HG02642 (cell line): ENCODE measurements around the gene TRRAP.

Experiments used
- ATAC-seq: cut with Tn5 transposase; IDR thresholded peaks from one replicate; pipeline ENCODE4 v1.9.1; 2021; ENCODE audit warnings: mild to moderate bottlenecking; ENCODE audit not compliant: unreplicated experiment, poor library complexity

Gene TRRAP

GRCh38 chr7:99019523-99020412, 141.4 kb downstream of the TRRAP start:
- ATAC-seq: no peak

DNA sequence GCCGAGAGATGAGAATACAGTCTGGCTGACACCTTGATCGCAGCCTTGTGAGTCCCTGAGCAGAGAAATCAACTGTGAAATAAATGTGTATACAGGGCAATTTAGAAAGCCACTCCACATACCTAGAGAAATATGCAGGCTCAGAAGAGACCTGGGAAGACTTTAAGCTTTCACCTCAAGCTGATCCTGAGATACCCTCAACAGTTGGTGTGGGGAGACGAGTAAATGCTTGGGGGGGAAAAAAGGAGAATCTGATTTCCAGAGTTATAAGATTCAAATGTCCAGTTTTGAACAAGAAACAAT, 142.0 kb downstream of the TRRAP start:
- ATAC-seq: no peak

- ATAC-seq: no peak
Measured at GRCh38 chr7:99021941-99022560, 143.7 kb downstream of the TRRAP start.

- no peak for ATAC-seq
Measured at GRCh38 chr7:99024066-99024465, 145.7 kb downstream of the TRRAP start.

- no peak for ATAC-seq
Measured at GRCh38 chr7:99027241-99027640, 148.9 kb downstream of the TRRAP start.

DNA sequence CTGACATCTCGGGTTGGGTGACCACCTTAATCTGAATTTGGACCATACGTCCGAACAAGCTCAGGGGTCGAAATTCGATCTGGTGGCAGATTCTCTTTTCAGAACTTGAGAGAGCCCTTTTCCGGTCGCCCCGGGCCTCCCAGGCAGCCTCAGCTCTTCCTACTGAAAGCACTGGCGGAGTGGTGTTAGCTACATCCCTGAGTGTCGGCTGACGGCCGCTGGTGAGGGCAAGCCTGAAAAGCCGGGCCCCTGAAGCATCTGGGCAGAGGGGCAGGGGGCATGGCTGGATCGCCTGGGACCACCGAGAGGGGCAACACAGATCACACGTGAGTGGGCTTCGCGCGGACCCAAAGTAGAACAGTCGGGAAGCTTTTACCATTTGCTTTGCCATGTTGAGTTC, 149.5 kb downstream of the TRRAP start:
- no peak for ATAC-seq

- ATAC-seq: no peak
Measured at GRCh38 chr7:99028261-99028973, 150.1 kb downstream of the TRRAP start.

DNA sequence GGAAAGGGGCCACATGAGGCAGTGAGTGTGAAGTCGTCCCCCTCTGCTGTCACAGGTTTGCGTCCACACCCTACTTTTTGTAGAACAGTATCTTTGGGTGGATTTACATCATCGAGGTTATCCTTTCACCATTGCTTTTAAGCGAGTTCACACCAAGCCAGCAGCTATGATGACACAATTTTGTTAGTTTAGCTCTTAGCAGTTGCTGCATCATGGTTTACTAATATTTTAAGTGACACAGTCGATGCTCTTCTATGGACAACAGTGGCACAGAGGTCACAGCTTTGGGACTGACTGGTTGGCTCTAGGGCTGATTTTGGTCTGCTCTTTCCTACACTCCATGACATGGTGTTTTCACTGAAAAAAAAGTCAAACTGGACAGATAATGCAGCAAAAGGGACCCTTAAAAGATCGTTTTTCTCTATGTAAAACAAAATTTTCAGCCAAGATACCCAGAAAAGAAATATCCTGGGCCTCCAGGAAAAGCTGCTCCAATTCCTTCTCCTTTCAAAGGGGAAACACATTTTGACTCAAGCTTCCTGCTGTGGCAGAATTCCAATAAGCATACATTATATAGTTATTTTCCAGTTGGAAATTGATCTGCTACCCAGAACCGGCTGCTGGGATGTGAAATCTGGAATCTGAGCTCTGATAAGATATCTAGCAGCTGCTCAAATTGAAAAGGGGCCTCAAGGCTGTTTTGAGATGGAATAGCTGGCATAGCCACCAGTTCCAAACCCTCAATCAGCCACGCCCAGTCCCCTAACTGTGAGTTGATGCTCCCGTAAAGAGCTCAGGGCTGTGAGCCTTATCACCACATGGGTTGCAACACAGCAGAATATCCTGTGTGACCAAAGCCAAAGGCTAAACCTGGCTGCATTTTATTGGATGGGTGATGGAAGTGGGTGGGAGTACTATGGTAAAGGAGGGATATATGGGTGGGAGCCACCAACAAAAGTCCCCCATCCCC, 151.4 kb downstream of the TRRAP start:
- ATAC-seq: no peak

DNA sequence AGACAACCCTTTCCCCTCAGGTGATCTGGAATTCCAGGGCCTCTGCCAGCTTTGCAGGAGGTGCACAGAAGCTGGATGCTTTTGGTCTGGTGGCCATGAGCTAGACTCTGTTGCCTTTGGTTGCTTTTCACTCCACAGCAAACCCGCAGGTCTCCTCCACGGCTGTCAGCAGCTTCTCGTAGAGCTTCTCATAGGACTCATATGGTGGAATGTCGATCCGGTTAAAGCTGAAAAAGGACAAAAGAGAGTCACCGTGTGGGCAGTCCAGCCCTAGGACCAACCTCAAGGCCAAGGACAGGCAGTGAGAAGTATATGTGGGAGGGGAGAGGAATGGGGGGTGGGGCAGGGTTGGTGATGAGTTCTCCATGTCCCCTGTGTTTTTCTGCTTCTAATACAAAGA, 152.1 kb downstream of the TRRAP start:
- ATAC-seq: no peak

GRCh38 chr7:99030951-99031350, 152.6 kb downstream of the TRRAP start:
- ATAC-seq: no peak

DNA sequence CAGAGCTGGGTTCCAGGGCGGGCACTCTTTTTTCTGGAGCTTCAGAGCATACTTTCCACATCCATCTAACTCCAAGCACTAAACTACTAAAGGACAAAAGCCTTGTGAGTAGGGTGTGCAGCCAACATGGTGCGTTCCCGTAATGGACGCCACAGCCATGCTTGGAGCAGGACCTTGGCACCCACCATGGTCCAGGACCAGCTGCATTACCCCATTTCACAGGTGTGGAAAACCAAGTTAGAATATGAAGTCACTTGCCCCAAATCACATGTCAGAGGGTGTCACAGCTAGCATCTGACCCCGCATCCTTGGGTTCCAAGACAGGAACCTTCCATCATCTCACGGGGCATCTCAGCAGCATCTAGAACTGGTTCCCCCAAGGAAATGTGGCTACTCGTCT, 153.2 kb downstream of the TRRAP start:
- no peak for ATAC-seq

DNA sequence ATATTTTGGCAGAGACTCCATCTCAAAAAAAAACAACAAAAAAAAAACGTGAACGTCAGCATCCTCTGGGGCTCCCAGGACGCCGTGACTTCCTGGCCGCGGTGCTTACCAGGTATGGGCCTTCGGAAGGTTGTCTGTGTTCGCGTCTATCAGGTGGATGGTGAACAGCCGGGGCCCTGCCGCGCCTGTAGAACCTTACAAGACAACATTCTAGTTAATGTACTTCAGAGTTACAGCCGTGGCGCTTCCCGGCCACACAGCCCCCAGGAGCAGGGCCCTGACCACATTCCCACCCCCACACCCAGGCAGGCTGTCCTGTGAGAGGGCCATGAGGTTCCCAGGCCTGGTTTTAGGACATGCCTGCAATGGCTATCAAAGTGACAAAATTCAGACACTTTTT, 154.6 kb downstream of the TRRAP start:
- ATAC-seq: no peak

DNA sequence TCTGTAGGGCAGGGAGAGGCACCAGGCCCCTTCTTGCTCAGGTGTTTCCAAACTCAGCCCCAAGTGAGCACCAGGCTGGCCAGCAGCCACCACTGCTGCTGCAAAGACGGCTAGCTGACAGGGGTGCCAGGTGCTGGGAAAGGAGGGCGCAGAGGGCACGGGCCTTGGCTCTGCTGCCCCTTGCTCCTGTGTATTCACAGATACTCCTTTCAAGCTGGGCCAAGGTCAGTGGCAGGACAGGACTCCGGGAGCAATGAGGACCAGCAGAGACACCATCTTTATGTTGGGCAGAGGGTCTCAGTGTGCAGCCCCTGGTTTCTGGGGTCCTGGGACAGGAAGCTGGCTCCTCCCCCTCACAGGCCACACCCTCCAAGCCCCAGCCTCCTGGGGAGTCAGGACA, 155.4 kb downstream of the TRRAP start:
- ATAC-seq: no peak

DNA sequence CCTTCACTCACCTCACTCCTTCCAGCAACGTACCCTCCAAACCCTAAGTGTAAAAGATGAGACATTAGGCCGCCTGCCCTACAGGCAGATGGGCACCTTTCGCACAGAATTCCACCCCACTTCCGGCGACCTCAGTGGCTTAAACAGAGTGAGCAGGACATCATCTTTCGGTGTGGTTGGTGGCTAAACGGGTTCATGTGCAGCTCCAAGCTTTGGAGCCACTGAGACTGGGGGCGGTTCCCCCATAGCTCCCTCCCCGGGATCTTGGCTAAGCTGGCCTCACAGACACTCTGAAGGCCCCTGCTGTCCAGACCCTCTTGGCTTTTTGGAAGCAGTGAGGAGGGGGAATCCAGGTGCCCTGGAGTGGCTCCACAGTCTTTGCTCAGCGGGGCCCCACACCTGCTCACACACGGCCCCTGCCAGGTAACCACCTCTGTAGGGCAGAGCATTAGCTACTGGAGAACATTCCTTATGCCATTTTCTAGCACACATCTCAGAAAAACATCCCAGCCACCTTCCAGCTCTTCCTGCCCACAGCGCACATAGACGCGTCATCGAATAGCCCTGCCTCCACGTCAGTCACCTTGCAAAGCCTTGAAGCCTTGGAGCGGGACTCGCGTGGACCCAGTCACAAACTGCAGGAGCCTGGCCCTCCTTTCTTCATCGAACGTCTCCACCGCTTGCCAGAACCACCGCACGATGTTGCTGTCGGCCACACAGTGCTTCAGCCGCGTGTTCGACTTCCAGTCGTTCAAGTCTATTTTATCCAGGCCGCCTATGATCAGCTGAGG, 156.8 kb downstream of the TRRAP start:
- no peak for ATAC-seq

- no peak for ATAC-seq
Measured at GRCh38 chr7:99035723-99036545, 157.6 kb downstream of the TRRAP start.

GRCh38 chr7:99036546-99037111, 158.3 kb downstream of the TRRAP start:
- no peak for ATAC-seq

DNA sequence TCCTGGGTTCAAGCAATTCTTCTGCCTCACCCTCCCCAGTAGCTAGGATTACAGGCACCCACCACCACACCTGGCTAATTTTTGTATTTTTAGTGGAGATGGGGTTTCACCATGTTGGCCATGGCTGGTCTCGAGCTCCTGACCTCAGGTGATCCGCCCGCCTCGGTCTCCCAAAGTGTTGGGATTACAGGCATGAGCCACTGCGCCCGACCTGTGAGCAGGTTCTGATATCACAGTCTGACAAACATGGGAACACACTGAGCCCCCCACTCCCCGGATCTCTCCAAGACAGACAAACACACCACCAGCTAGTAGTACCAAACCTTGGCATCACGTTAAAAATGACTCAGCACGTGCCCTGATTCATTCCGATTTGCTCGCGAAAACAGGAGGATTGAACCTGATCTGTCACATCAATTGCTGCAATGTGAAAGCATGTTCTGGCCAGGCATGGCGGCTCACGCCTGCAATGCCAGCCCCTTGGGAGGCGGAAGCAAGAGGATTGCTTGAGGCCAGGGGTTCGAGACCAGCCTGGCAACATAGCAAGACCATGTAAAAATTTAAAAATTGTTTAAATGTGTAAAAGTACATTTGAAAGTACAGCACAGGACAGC, 159.1 kb downstream of the TRRAP start:
- ATAC-seq: no peak
